HEK293 (cell line): ENCODE data around the gene CTIF.
A peak's percentile ranks its signal among the peaks of the same experiment; 100 is the strongest.

Experiments used
- CTCF ChIA-PET: fragments of 350-600 bp; formaldehyde crosslinking; extraction: SDS; loops from one replicate; lab custom pipeline; 2021; ENCODE audit warnings: antibody characterized with exemption; lab: Yijun Ruan, JAX
- POLR2A ChIA-PET: fragments of 300-600 bp; formaldehyde crosslinking; extraction: SDS; loops from one replicate; lab custom pipeline; 2020; ENCODE audit warnings: antibody characterized with exemption, inconsistent platforms; lab: Yijun Ruan, JAX
- H3K27ac ChIP-seq: fragments of 200-500 bp; sonication (Bioruptor generic); 2 replicates; pipeline ENCODE4 v1.5.1; 2014; ENCODE audit warnings: low read depth, low read length, control low read depth, inconsistent platforms; ENCODE audit errors: extremely low read depth
- H3K36me3 ChIP-seq, 2 experiments: fragments of 200-500 bp in 1 of 2; sonication (Bioruptor generic) in 1 of 2; 1 replicate in 1 of 2; 2 replicates in 1 of 2; pipeline ENCODE4 v1.5.1; 2014 to 2017; ENCODE audit warnings: inconsistent platforms in 2 of 2, low read length in 2 of 2; ENCODE audit not compliant: control insufficient read depth in 2 of 2, insufficient read depth in 1 of 2
- H3K4me1 ChIP-seq: fragments of 200-500 bp; sonication (Bioruptor generic); 2 replicates; pipeline ENCODE4 v1.5.1; 2014; ENCODE audit warnings: mild to moderate bottlenecking, low read length, inconsistent platforms; ENCODE audit not compliant: control insufficient read depth, insufficient read depth
- H3K4me3 ChIP-seq: 2 replicates; pipeline ENCODE4 v1.5.1; 2011; ENCODE audit warnings: low read depth, mild to moderate bottlenecking, control low read depth, low read length, moderate library complexity
- H3K9me3 ChIP-seq: fragments of 200-500 bp; sonication (Bioruptor generic); 2 replicates; pipeline ENCODE4 v1.5.1; 2014; ENCODE audit warnings: low read depth, low read length, inconsistent platforms; ENCODE audit not compliant: control insufficient read depth, insufficient read depth
- CTCF ChIP-seq: fragments of 450-650 bp; formaldehyde crosslinking; IDR thresholded peaks from 2 replicates; pipeline ENCODE4 v1.5.1; 2016; ENCODE audit warnings: missing biosample characterization, missing genetic modification characterization
- HOXC10 ChIP-seq: sonication (generic); formaldehyde crosslinking; IDR thresholded peaks from 2 replicates; pipeline ENCODE4 v1.8.1; 2023; ENCODE audit warnings: mild to moderate bottlenecking, missing genetic modification reagents
- IKZF3 ChIP-seq: fragments of 450-650 bp; IDR thresholded peaks from 2 replicates; pipeline ENCODE4 v1.5.0; 2018; ENCODE audit warnings: missing biosample characterization, mild to moderate bottlenecking, missing genetic modification characterization, moderate library complexity
- KLF16 ChIP-seq: fragments of 450-650 bp; formaldehyde crosslinking; IDR thresholded peaks from 2 replicates; pipeline ENCODE4 v1.5.1; 2017; ENCODE audit warnings: missing biosample characterization, missing genetic modification characterization
- PRDM2 ChIP-seq: fragments of 450-650 bp; formaldehyde crosslinking; IDR thresholded peaks from 2 replicates; pipeline ENCODE4 v1.5.1; 2016; ENCODE audit warnings: missing biosample characterization, missing genetic modification characterization, borderline replicate concordance
- RBAK ChIP-seq: fragments of 450-650 bp; formaldehyde crosslinking; IDR thresholded peaks from 2 replicates; pipeline ENCODE4 v1.5.1; 2016; ENCODE audit warnings: missing biosample characterization, missing genetic modification characterization
- ZBTB1 ChIP-seq: fragments of 450-650 bp; formaldehyde crosslinking; IDR thresholded peaks from 2 replicates; pipeline ENCODE4 v1.5.1; 2016; ENCODE audit warnings: missing biosample characterization, missing genetic modification characterization
- ZEB2 ChIP-seq: fragments of 450-650 bp; formaldehyde crosslinking; IDR thresholded peaks from 2 replicates; pipeline ENCODE4 v1.5.1; 2016; ENCODE audit warnings: missing biosample characterization, missing genetic modification characterization
- ZIC2 ChIP-seq: fragments of 450-650 bp; formaldehyde crosslinking; IDR thresholded peaks from 2 replicates; pipeline ENCODE4 v1.5.1; 2016; ENCODE audit warnings: missing biosample characterization, missing genetic modification characterization
- ZNF114 ChIP-seq: fragments of 450-650 bp; formaldehyde crosslinking; IDR thresholded peaks from 2 replicates; pipeline ENCODE4 v1.5.0; 2017; ENCODE audit warnings: missing biosample characterization, missing genetic modification characterization
- ZNF132 ChIP-seq: fragments of 450-650 bp; formaldehyde crosslinking; IDR thresholded peaks from 2 replicates; pipeline ENCODE4 v1.5.1; 2017; ENCODE audit warnings: missing biosample characterization, missing genetic modification characterization, borderline replicate concordance
- ZNF169 ChIP-seq: fragments of 450-650 bp; formaldehyde crosslinking; IDR thresholded peaks from 2 replicates; pipeline ENCODE4 v1.5.1; 2016; ENCODE audit warnings: missing biosample characterization, missing genetic modification characterization
- ZNF2 ChIP-seq: fragments of 450-650 bp; formaldehyde crosslinking; IDR thresholded peaks from 2 replicates; pipeline ENCODE4 v1.5.1; 2016; ENCODE audit warnings: missing biosample characterization, missing genetic modification characterization
- ZNF223 ChIP-seq: fragments of 450-650 bp; formaldehyde crosslinking; IDR thresholded peaks from 2 replicates; pipeline ENCODE4 v1.5.1; 2016; ENCODE audit warnings: missing biosample characterization, missing genetic modification characterization
- ZNF354C ChIP-seq: fragments of 450-650 bp; formaldehyde crosslinking; IDR thresholded peaks from 2 replicates; pipeline ENCODE4 v1.5.1; 2016; ENCODE audit warnings: missing biosample characterization, missing genetic modification characterization, low read depth, borderline replicate concordance
- ZNF366 ChIP-seq: fragments of 450-650 bp; formaldehyde crosslinking; conservative IDR thresholded peaks from 2 replicates; pipeline ENCODE4 v1.5.1; 2016; ENCODE audit warnings: missing biosample characterization, missing genetic modification characterization
- ZNF501 ChIP-seq: fragments of 450-650 bp; formaldehyde crosslinking; IDR thresholded peaks from 2 replicates; pipeline ENCODE4 v1.5.1; 2016; ENCODE audit warnings: missing biosample characterization, missing genetic modification characterization
- ZNF571 ChIP-seq: fragments of 450-650 bp; formaldehyde crosslinking; IDR thresholded peaks from 2 replicates; pipeline ENCODE4 v1.5.0; 2017; ENCODE audit warnings: missing biosample characterization, missing genetic modification characterization
- ZNF701 ChIP-seq: fragments of 450-650 bp; formaldehyde crosslinking; IDR thresholded peaks from 2 replicates; pipeline ENCODE4 v1.5.1; 2016; ENCODE audit warnings: missing biosample characterization, missing genetic modification characterization
- ZNF747 ChIP-seq: fragments of 450-650 bp; formaldehyde crosslinking; IDR thresholded peaks from 2 replicates; pipeline ENCODE4 v1.5.1; 2016; ENCODE audit warnings: missing biosample characterization, missing genetic modification characterization
- ZNF785 ChIP-seq: fragments of 450-650 bp; formaldehyde crosslinking; IDR thresholded peaks from 2 replicates; pipeline ENCODE4 v1.5.1; 2016; ENCODE audit warnings: missing biosample characterization, missing genetic modification characterization

Gene CTIF

GRCh38 chr18:48735681-48736255 lies 196.9 kb downstream of the CTIF start (continued):
- TF ChIP-seq ZNF571 (tag by site-specific recombination) (no peak), HOXC10 (CRISPR knock-in tag) (no peak), RBAK (tag by site-specific recombination) (no peak), ZNF114 (tag by site-specific recombination) (no peak), ZNF132 (tag by site-specific recombination) (no peak)

- H3K36me3 ChIP-seq: no peaks in the 10 kb centered on the region
- POLR2A ChIA-PET: no interaction called here
- TF ChIP-seq ZIC2 (tag by site-specific recombination) (peak; percentile 87), KLF16 (tag by site-specific recombination) (no peak), ZNF169 (tag by site-specific recombination) (no peak)
- TF ChIP-seq, all 188 proteins: peak for 1
- Histone ChIP-seq H3K27ac (no peak overlapping the region), H3K4me3 (no peak overlapping the region), H3K4me1 (no peaks in the 10 kb centered on the region), H3K9me3 (no peaks in the 10 kb centered on the region)
- CTCF ChIA-PET: interaction anchor here (0.6 to 1.4 kb wide), 3 partner anchors 8 to 445 kb away, joined by 3 to 7 read pairs (median 4); no protein-coding TSS in a partner anchor
Observed at GRCh38 chr18:48736321-48737260, 197.8 kb downstream of the CTIF start.

- TF ChIP-seq ZNF747 (tag by site-specific recombination): no peak
- no peak for TF ChIP-seq CTCF (tag by site-specific recombination)
- TF ChIP-seq ZNF501: no peak
- no peak for TF ChIP-seq ZBTB1
- no peak for TF ChIP-seq ZNF366
- no peak for TF ChIP-seq ZNF785 (tag by site-specific recombination)
- no peak for TF ChIP-seq ZNF701 (tag by site-specific recombination)
- POLR2A ChIA-PET: no interaction called here
- CTCF ChIA-PET: interaction anchor here (0.6 kb wide), 1 partner anchor 498 kb away, joined by 3 read pairs; no protein-coding TSS in a partner anchor
- Histone ChIP-seq H3K36me3 (no peaks in the 10 kb centered on the region), H3K4me1 (no peaks in the 10 kb centered on the region), H3K4me3 (no peak overlapping the region), H3K9me3 (no peaks in the 10 kb centered on the region), H3K27ac (no peak overlapping the region)
Observed at GRCh38 chr18:48739266-48740067, 200.6 kb downstream of the CTIF start.

- Histone ChIP-seq H3K36me3 (no peaks in the 10 kb centered on the region), H3K4me3 (no peak overlapping the region), H3K9me3 (no peaks in the 10 kb centered on the region), H3K4me1 (no peaks in the 10 kb centered on the region), H3K27ac (no peak overlapping the region)
- ChIA-PET CTCF (interaction anchor here (0.6 kb wide), 1 partner anchor 675 kb away, joined by 3 read pairs; no protein-coding TSS in a partner anchor), POLR2A (no interaction called here)
- TF ChIP-seq ZBTB1: no peak
- TF ChIP-seq ZEB2 (tag by site-specific recombination): no peak
- no peak for TF ChIP-seq IKZF3 (tag by site-specific recombination)
- TF ChIP-seq ZNF223 (tag by site-specific recombination): no peak
- no peak for TF ChIP-seq ZNF2 (tag by site-specific recombination)
- TF ChIP-seq ZNF354C (tag by site-specific recombination): no peak
- no peak for TF ChIP-seq PRDM2 (tag by site-specific recombination)
Observed at GRCh38 chr18:48740068-48740440, 201.2 kb downstream of the CTIF start.
